HG02678 (cell line): Measurements from ENCODE around the gene SP1.
"Not testable (repeated sequence)": the region's sequence is repeated elsewhere in the genome, so short reads cannot be mapped to it uniquely, and the experiment has no call there.

Source experiments
- ATAC-seq: cut with Tn5 transposase; IDR thresholded peaks from one replicate; pipeline ENCODE4 v1.9.1; 2021; ENCODE audit warnings: mild to moderate bottlenecking, moderate library complexity; ENCODE audit not compliant: unreplicated experiment

SP1 gene

DNA sequence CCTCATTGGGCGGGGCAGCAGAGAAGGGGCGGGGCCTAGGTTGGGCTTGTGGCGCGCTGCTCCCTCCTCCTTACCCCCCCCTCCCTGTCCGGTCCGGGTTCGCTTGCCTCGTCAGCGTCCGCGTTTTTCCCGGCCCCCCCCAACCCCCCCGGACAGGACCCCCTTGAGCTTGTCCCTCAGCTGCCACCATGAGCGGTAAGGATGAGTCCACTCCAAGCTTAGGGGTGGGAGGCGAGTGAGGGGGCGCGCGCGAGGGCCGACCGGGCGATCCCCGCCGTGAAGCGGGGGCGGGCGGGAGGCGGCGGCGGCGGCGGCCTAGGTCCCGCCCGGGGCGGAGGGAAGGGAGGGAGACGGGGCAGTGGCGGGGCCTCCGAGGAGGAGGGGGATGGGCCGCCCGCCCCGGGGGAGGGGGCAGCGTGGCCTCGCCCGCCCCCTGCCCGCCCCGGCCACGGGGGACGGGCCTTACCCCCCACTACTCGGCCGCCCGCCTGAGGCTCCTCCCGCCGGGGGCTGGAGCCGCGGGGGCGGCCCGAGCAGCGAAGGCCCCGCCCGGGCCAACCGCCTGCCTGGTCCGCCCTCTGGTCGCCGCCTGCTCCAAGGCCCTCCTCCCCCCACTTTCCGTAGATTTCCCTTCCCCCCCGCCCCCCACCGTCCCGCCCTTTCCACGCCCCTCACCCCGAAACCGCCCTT, at the start of gene SP1:
Gene SP1 (plus strand): TSS at position 73 of the 690 bp plus-strand sequence. CDS start 116 bp downstream, at position 189.
- ATAC-seq = peak; percentile 38

DNA sequence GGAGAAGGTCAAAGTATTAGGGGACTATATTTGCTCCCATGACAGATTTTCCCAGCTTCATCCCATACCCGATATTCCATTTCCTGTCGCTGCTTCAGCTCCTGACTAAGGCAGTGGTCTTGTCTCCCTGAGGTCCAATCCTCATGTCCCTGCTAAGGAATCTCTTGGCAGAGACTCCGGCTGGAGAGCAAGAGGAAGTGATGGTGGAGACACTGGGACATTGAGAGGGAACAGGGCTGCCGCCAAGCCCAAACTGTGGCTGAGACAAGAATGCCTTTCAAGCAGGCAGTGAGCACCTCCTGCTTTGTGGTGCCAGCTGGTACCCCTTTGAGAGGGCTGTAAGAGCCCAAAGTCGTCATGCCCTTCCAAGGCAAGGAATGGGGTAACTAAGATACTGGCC, 49.3 kb upstream of the SP1 start:
- no peak for ATAC-seq

DNA sequence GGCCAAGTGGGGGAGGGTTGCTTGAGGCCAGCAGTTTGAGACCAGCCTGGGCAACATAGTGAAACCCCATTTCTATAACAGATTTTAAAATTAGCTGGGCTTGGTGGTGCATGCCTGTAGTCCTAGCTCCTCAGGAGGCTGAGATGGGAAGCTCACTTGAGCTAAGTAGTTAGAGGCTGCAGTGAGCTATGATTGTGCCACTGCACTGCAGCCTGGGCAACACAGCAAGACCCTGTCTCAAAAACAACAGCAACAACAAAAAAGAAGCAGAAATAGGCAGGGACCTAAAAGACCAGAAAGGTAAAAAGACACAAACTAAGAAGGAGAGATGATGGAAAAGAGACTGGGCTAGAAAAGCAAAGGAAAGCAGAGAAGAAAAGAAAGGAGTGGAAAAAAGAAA, 47.6 kb upstream of the SP1 start:
- ATAC-seq = not testable (repeated sequence)

DNA sequence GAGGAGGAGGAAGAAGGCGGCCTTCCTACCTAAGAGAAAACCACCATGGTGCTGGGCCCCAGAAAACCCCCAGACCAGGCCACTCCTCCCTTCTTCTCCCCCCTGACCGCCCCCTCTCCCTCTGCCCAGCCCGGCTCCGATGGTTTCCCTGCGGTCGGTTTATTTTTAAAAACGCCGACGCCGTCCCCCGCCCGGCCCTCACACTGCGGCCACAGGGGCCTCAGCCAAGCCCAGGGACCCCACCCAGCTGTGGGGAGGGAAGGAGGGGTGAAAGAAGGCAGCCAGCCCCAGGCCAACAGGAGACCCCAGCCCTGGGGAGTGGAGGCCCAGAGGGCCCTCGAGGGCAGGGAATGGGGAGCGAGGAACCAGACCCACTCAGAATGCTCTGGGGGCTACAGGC, 47.2 kb upstream of the SP1 start:
- ATAC-seq = no peak

DNA sequence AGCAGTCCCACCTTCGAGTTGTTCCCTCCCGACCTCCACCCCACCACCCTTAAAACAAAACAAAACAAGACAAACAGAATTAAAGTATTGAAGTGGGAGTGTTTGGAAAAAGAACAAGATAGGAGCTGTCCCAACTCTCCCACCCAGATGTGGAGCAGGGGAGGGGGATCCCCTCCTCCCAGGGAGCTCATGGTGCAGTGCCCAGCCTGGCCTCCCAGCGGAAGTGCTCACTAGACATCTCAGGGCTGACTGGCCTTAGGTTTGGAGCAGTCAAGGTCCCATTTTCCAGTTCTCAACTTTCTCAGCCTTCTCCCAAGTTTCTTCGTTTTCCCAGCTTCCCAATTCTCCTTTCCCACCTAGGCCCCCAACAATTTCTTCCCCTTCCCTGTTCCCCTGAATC, 46.7 kb upstream of the SP1 start:
- ATAC-seq = no peak

DNA sequence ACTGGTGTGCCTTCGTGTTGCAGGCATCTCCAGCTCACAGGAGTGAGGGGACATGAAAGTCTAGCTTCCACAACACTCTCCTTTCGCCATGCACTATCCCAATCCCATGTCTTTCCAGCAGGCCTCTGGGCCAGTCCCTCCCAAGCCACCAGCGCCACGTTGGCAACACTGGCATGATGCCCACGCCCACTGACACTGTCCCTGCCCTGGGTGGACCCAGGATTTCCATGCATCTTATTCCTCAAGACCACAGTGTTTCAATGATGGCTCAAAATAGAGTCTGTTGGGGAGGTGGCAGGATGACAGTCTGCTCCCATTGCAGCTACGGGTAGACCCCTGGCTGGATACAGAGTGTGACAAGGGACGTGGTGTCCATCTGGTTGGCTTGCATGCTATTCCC, 46.1 kb upstream of the SP1 start:
- ATAC-seq = no peak

DNA sequence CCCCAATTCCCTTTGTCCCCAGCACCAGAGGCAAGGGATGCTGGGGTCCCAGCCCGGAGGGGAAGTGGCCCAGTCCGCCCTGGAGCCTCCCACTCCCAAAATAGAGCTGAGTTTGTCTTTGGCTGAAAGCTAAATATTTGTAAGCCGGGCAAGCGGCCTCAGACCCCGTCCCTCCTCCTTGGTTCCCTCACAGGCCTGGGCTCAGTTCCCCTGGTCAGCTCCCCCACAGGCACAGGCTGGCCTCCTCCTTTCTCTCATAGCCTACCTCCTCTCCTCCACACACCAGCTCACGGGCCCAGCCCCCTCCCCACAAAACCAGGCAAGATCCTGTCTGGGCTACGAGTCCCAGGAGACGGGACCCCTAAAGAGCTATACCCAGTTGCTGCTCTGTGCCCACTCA, 45.2 kb upstream of the SP1 start:
- no peak for ATAC-seq

DNA sequence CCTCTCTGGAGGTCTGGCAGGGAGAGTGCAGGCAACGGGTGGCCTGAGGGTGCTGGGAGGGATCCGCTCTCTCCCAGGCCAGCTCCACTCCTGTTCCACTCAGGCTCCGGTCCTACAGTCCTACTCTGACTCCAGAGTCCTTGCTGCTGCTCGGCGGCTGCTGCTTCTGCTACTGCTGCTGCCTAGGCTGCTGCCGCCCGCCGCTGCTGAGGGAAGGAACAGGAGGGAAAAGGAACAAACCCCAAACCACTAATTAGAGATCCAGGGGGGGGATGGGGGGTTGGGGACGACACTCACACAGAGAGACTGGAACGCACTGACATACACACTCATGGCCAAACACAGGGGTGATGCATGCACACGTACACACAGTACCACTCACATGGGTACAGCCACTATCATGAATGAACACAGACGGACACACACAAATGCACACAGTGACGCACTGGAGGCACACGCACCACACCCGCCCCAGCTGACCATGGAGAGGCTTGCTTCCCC, 43.7 kb upstream of the SP1 start, which contains the start of gene SP7:
Gene SP7 (minus strand): TSS at position 174 of the 501 bp plus-strand sequence. CDS start 708 bp downstream, outside the sequence.
- ATAC-seq = no peak

DNA sequence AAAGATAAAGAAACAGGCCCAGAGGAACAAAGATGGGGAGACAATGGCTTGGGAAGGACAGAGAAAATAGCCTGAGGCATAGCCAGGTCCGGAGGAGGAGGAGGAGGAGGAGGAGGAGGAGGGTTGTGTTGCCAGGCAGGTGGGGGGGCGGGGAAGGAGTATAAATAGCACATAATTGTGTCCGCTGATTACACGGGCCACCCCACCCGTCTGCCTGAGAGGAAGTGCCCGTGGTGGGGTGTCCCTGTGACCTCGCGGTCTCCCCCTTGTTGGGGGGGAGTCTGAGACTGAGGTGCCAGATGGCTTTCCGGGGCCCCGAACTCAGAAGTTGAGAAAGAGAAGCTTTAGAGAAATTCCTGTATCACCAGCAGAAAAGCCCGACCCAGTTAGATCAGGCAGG, 42.0 kb upstream of the SP1 start:
- ATAC-seq = no peak

DNA sequence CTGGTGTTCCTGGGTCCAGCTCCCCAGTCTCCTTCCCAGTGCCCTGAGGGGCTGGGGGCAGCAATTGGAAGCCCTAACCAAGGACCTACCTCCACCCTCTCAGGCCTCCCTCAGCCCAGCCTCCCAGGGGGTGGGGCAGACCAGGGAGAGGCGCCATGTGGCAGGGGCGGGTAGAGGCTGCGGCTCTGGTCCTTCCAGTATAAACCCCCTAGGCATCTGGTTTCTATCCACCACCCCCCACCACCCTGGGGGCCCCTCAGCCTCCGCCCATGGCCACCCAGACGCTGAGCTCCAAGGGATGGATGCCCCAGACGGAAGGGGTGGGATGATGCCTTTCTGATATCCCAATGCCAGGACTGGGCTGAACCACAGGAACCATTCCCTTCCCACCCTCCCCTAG, 41.1 kb upstream of the SP1 start:
- ATAC-seq = no peak

DNA sequence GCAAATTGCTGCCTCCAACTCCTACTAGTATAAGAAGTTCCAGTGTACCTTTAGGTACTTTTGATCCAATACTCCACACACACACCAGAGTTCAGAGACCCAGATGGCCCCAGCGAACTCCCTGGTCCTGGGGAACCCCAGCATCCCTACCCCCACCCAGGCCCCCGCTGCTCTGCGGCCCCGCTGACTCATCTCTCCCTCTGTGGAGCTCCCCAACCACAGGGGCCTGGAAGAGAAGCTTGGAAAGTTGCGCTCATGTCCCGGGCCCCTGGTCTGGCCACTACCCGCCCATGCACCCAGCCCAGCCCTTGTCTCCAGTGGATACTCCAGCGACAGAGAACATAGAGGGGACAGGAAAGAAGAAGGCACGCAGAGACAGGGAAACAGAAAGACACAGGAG, 39.6 kb upstream of the SP1 start:
- ATAC-seq = no peak

DNA sequence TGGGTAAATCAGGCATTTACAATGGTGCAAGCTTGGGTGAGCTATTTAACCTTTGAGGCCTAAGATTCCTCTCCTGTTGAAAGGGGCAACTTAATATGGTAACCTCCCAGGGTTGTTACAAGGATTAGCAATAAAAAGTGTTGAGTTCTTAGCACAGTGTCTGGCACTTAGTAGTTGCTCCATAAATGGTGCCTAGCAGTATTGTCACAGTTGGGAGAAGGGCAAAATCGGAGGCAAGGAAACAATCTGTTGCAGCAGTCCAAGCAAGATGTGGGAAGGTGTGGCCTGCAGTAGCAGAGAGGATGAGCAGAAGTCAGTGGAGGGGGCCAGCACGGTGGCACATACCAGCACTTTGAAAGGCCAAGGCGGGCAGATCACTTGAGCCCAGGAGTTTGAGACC, 36.5 kb upstream of the SP1 start:
- ATAC-seq = no peak

DNA sequence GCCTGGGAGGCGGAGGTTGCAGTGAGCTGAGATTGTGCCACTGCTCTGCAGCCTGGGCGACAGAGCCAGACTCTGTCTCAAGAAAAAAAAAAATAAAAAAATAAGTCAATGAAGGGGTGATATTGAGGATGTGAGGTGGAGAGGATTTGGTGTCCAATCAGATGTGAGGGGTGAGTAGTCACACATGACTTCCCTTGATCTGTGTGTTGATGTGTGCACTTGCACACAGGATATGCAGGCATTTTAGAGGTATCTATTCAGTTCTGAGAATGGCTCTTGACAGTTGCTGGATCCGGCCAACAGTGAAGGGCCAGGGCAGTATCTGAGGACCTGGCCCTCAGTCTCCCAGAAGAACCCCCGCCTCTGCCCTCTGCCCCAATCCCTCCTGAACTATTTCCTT, 36.0 kb upstream of the SP1 start:
- no peak for ATAC-seq

DNA sequence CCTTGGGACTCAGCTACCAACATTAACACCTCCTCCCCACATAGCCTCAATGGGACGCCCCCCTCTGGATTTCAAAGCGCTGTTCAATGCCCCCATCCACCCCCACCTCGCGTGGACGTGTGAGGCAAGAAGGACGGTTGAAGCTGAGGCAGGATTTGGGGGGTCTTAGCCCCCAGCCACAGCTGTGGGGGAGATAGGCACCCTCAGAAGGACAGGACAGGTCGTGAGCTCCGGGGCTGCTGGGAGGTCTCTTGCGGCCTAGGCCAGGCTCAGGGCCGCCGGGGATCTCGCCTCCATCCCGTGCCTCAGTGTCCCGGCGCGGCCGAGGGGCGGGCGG, 35.5 kb upstream of the SP1 start:
- no peak for ATAC-seq

DNA sequence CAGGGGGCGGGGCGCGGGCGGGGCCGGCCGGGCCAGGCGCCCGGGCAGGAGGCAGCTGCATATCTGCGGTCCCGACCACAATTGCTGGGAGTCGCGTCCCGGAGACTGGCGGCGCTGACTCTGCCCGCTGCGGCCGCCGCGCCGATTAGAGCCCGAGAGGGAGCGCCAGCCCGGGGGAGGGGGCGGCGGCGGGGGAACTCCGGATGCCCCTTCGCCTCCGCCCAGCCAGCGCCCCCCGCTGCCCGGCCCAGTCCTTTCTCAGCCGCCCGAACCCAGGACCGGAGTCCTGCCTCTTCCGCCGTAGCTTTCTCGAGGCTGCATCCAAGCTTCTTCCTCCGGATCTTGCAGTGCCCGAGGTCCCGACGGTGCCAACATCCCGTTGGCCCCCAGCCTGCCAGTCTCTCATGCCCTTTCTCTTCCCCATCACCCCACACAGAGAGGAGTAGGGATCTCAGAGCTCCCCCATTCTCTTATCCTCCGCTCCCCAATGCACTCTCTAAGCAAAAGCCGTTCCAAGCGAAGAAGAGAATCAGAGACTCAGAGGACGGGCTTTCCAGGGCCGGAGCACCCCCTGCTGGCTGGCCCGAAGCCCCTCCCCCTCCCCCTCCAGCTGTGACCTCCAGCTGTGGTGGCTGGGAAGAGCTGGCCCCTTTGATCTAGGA, 35.0 kb upstream of the SP1 start:
- ATAC-seq = peak; percentile 68

DNA sequence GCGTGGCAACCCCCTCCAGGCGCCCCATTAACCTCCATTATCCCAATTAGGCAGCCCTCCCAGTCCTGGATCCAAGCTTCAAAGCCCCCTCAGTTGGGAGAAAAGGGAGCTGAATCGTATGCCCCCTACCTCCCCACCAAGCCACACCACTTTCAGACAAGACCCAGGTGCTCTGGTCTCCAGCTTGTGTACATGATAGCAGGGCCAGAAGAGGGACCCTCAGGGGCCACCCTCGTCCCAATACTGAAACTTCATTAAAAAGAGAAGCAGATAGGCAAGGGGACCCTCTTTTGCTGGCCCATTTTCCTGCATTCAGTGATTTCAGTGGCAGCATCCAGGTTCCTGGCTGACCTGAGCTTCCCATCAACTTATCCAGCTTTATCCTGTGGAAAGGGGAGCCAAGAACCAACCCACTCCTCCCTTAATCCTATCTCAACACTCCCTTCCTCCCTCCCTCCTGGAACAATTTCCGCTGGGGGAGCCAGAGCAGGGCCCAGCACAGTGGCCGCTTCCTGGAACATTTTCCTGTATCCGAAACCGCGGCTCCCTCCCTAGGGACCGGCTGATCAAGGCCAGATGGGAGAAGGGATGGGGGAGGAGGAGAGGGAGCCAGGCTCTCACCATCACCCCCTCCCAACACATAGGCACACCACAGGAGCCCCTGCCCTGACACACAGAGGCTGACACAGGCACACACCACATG, 34.3 kb upstream of the SP1 start:
- no peak for ATAC-seq

DNA sequence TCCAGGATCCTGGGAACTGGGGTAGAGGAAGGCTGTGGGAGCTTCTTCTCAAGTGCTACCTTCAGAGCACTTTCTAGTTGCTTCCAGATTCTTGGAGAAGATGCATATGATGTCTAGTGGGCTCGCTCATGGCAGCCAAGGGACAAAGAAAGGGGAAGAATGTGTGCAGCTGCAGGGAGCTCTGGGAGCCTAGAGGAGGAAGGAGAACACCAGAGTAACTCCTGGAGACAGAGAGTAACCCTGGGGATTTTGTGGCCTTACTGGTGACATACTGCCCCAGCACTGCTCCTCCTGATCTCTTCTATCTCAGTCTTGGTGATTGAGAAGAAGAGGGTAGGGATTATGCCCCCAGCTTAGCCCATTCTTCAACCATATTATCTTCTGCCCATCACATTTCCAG, 33.5 kb upstream of the SP1 start:
- no peak for ATAC-seq

DNA sequence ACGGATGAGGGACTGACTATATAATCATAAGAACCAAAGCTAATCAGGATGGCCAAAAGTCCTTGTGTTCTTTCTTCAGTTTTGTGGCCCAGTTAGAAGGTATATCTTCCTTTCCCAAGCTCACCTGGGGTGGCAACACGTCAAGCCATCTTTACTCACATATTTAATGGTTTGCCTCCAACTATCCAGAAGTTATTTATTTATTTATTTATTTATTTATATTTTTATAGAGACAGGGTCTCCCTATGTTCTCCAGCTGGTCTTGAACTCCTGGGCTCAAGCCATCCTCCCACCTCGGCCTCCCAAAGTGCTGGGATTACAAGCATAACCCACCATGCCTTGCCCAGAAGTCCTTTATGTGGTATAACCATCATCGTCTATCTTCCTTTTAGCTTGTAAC, 32.1 kb upstream of the SP1 start:
- no peak for ATAC-seq

DNA sequence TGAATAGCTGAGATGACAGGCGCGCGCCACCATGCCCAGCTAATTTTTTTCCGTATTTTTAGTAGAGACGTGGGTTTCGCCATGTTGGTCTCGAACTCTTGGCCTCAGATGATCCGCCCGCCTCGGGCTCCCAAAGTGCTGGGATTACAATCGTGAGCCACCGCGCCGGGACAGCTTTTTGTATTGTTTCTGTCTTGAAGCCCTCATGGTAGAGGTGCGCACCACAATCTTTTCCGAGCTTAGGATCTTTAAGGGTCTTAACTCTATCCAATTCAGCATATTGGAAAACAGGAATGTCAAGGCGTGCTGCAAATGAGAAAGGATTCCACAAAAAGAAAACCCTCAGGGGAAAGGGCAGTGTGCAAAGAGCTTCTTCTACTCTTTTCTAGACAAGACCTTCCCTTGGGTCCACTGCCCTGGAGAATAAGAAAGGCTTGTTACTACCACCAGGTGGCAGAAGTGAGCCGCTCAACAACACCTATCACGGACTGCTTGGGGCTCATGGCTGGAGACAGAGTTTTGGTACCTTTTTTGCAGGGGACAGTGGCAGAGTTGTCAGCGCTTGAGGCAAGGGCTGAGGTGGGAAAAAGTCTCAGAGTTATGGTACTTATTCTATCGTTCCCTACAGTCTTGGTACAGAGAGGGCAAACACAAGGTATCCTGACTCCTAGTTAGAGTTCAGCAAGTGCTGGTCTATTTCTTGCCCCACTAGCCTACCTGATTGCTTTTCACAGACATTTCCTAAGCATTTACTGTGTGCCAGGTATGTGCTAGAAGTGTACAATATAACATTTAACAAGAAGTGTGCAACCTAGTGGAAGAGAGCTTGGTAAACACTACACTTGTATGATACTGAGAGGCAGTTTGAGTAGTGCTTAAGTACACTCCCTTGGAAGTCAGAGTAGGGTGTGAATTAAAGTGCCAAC, 27.4 kb upstream of the SP1 start:
- peak; percentile 86 for ATAC-seq

DNA sequence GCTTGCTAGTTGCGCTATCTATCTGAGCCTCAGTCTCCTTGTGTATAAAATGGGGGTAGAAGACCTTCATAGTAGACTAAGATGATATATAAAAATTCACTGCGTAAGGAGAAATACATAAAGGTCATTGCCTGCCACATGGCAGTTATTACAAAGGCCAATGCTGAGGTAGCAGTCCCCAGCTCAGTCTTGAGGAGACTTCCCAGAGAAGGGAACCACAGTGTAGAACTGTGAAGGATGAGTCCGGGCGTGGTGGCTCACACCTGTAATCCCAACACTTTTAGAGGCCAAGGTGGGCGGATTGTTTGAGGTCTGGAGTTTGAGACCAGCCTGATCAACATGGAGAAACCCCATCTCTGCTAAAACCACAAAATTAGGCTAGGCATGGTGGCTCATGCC, 26.7 kb upstream of the SP1 start:
- no peak for ATAC-seq

DNA sequence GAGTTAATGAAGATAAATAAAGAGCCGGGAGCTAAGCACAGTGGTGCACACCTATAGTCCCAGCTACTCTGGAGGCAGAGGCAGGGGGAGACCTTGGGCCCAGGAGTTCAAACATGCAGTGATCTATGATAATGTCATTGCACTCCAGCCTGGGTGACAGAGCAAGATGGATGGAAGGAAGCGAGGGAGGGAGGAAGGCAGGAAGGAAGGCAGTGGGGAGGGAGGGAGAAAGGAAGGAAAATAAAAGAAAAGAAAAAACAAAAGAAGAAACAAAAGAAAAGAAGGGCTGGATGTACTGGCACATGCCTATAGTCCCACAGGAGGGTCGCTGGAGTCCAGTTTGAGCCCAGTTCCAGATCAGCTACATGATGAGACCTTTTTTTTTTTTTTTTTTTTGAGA, 24.9 kb upstream of the SP1 start:
- ATAC-seq = no peak
